ENCODE measurements around the gene EFS. TPM values are rescaled to one million over a fixed set of nuclear protein-coding genes. Genes with fewer than 3 reads are reported as not detected.

The EFS gene
- total RNA-seq, 4 donors from 2014 or later, result 7.0 to 12.9 (median 8.6) TPM

GRCh38 chr14:23323838-23324454 is 41.0 kb downstream of the EFS start:
- H3K4me1 ChIP-seq, result peaks cover 18 to 24% of the 10 kb centered on the region in 2 donors
- H3K4me3 ChIP-seq (replicated peaks in 1 of 3), result no peak overlapping the region
- TF ChIP-seq POLR2A (IDR thresholded peaks at IDR 0.05) (no peak), CTCF (IDR thresholded peaks at IDR 0.05) (no peak)
- H3K9me3 ChIP-seq, result no peaks in the 10 kb centered on the region
- WGBS, 2 donors, result 88 to 89% methylated on average over 17 to 18 of the region's 18 CpGs
- DNase-seq, result no peak
- H3K27ac ChIP-seq, result no peak overlapping the region
- H3K36me3 ChIP-seq, result peaks cover 25 to 26% of the 10 kb centered on the region in 2 donors
- no peaks in the 10 kb centered on the region for H3K27me3 ChIP-seq
- intact Hi-C loops (cut with DNase I), result loop anchor here (10.0 kb wide), 1 partner anchor 141 kb away; the partner anchor contains the start of gene NGDN

GRCh38 chr14:23322568-23323517 is 42.1 kb downstream of the EFS start:
- DNase-seq, result no peak
- peaks cover 18 to 22% of the 10 kb centered on the region in 2 donors for H3K4me1 ChIP-seq
- no peak for TF ChIP-seq CTCF (IDR thresholded peaks at IDR 0.05)
- no peak for TF ChIP-seq POLR2A (IDR thresholded peaks at IDR 0.05)
- H3K9me3 ChIP-seq, result no peaks in the 10 kb centered on the region
- peak overlapping the region in 2 of 3 donors; percentile 89 to 95 for H3K4me3 ChIP-seq (replicated peaks in 1 of 3)
- H3K27ac ChIP-seq, result peak overlapping the region in 1 of 3 donors; percentile 93
- no peaks in the 10 kb centered on the region for H3K27me3 ChIP-seq
- intact Hi-C loops (cut with DNase I), result loop anchor here (10.0 kb wide), 1 partner anchor 142 kb away; the partner anchor contains the start of gene NGDN
- WGBS, 2 donors, result 51% methylated on average over 10 of the region's 10 CpGs
- peaks cover 25 to 26% of the 10 kb centered on the region in 2 donors for H3K36me3 ChIP-seq

- peak in 1 of 2 donors; percentile 34 for DNase-seq
- no peaks in the 10 kb centered on the region for H3K9me3 ChIP-seq
- H3K36me3 ChIP-seq, result peaks cover 25 to 26% of the 10 kb centered on the region in 2 donors
- H3K27me3 ChIP-seq, result no peaks in the 10 kb centered on the region
- intact Hi-C loops (cut with DNase I), result loop anchor here (10.0 kb wide), 1 partner anchor 143 kb away; the partner anchor contains the start of gene NGDN
- peak overlapping the region; percentile 93 to 97 (median 94) for H3K27ac ChIP-seq
- TF ChIP-seq CTCF (IDR thresholded peaks at IDR 0.05) (no peak), POLR2A (IDR thresholded peaks at IDR 0.05) (no peak)
- H3K4me1 ChIP-seq, result peaks cover 18 to 20% of the 10 kb centered on the region in 2 donors
- WGBS, 2 donors, result 0 to 1% methylated on average over 29 to 36 of the region's 64 CpGs
- H3K4me3 ChIP-seq (replicated peaks in 1 of 3), result peak overlapping the region; percentile 85 to 95 (median 89)
Observed at GRCh38 chr14:23321572-23322547, 43.1 kb downstream of the EFS start.

- peak within 1 kb of the TSS; percentile 85 to 95 (median 89) for H3K4me3 ChIP-seq (replicated peaks in 1 of 3)
- no peaks in the 10 kb centered on the region for H3K9me3 ChIP-seq
- peaks cover 25 to 26% of the 10 kb centered on the region in 2 donors for H3K36me3 ChIP-seq
- 6 to 15% methylated on average over 18 to 35 of the region's 63 CpGs for WGBS, 2 donors
- DNase-seq, result peak; percentile 99 to 100
- H3K4me1 ChIP-seq, result peaks cover 18 to 20% of the 10 kb centered on the region in 2 donors
- TF ChIP-seq POLR2A (IDR thresholded peaks at IDR 0.05) (peak; percentile 28 to 89), CTCF (IDR thresholded peaks at IDR 0.05) (no peak)
- H3K27me3 ChIP-seq, result no peaks in the 10 kb centered on the region
- H3K27ac ChIP-seq, result peak within 1 kb of the TSS; percentile 94 to 98 (median 97)
- intact Hi-C loops (cut with DNase I), result loop anchor here (10.0 kb wide), 1 partner anchor 144 kb away; the partner anchor contains the start of gene NGDN
Observed at GRCh38 chr14:23320584-23321571, 44.1 kb downstream of the EFS start, which contains the start of gene PABPN1. Gene PABPN1, plus strand, starts transcription at chr14:23321457. Its CDS starts 13 bp downstream, at chr14:23321470.

Measured in thyroid gland (tissue), 4 donors.